Hepatocyte (in vitro differentiated cells): ENCODE data around the gene MPZL1.

Experiments
- EZH2 ChIP-seq: fragments of 200-600 bp; sonication (generic); IDR thresholded peaks from 2 replicates; pipeline ENCODE4 v1.6.1; 2016; ENCODE audit warnings: antibody characterized with exemption, mild to moderate bottlenecking, borderline replicate concordance
- TF ChIP-seq, protein P1 (sequence below): fragments of 200-600 bp; sonication (generic); IDR thresholded peaks from 2 replicates; pipeline ENCODE4 v1.5.1; 2016; ENCODE audit warnings: antibody characterized with exemption, mild to moderate bottlenecking; ENCODE audit not compliant: poor library complexity

DNA sequence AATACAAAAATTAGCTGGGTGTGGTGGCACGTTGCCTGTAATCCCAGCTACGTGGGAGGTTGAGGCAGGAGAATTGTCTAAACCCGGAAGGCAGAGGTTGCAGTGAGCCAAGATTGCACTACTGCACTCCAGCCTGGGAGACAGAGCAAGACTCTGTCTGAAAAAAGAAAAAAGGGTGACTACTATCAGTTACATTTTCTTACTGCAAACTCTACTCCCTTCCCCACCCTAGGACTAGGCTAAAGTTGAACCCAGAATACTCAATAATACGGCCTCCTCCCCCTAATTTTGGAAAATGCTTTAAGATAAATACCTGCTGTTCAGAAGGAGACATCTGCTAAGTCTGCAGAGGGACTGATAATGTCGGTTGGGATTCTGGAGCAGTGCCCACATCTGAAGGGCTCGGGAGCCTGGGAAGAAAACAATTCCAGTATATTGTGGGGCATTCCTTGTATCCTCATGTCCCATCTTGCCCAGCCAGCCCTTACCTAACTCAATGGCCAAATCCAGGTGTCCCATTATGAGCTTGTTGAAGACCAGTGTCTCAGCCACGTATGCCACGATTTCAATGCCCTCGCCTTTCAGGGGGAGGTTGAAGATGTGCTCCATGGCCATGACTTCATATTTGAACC lies 102.5 kb downstream of the MPZL1 start:
- TF ChIP-seq, protein P1, sequence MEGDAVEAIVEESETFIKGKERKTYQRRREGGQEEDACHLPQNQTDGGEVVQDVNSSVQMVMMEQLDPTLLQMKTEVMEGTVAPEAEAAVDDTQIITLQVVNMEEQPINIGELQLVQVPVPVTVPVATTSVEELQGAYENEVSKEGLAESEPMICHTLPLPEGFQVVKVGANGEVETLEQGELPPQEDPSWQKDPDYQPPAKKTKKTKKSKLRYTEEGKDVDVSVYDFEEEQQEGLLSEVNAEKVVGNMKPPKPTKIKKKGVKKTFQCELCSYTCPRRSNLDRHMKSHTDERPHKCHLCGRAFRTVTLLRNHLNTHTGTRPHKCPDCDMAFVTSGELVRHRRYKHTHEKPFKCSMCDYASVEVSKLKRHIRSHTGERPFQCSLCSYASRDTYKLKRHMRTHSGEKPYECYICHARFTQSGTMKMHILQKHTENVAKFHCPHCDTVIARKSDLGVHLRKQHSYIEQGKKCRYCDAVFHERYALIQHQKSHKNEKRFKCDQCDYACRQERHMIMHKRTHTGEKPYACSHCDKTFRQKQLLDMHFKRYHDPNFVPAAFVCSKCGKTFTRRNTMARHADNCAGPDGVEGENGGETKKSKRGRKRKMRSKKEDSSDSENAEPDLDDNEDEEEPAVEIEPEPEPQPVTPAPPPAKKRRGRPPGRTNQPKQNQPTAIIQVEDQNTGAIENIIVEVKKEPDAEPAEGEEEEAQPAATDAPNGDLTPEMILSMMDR, result no peak
- no peak for TF ChIP-seq EZH2
